Measurements from ENCODE around the gene ATAD1.

DNA sequence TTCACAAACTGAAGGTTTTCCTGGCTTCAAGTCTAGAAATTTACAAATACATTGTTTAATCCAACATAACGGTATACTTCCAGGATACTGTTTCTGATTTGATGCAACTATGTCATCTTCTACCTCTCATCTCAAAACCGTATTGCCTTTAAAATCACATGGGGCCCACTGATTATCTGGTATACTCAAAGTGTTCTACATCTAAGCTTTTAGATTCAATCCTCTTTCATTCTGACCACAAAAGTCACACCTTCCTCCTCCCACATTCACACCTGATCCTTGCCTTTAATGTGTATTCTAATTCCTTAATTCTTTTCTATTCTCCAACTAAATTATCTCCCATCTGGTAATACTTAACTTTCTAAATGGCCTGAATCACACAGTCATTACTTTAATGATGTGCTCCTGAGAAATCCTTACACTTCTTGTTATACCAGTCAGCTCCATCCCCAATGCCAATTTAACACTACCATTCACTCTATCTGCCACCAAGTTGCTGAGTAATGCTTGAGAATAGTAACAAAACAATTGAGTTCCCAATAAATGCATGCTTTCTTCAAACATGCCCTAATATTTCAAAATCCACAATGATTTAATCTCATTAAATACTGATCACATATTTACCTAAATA lies 13.0 kb downstream of the ATAD1 start:
- TF ChIP-seq POLR2A (IDR thresholded peaks at IDR 0.05; ENCODE audit: low read length) (no peak), GATA1 (IDR thresholded peaks at IDR 0.05; ENCODE audit: low read depth, low read length) (no peak)
